ENCODE measurements around the gene DNASE1L2. TPM values are rescaled to one million over a fixed set of nuclear protein-coding genes. Genes with fewer than 3 reads are reported as not detected.

DNASE1L2 gene
- total and polyA plus RNA-seq, 2 experiments from 2014 or later, result 0.23 to 0.80 TPM

- Histone ChIP-seq H3K27ac (no peak overlapping the region), H2AFZ (no peak overlapping the region), H3K9me3 (ENCODE audit: low read depth) (no peaks in the 10 kb centered on the region), H3K4me3 (no peak overlapping the region), H3K36me3 (replicated peaks; ENCODE audit: insufficient read depth, low read depth) (no peaks in the 10 kb centered on the region), H3K9me2 (replicated peaks; ENCODE audit: insufficient read depth) (no peaks in the 10 kb centered on the region), H3K27me3 (no peaks in the 10 kb centered on the region), H3K4me2 (no peak overlapping the region), H4K20me1 (ENCODE audit: insufficient read depth, poor library complexity, severe bottlenecking) (no peaks in the 10 kb centered on the region), H3K4me1 (ENCODE audit: insufficient read depth) (no peaks in the 10 kb centered on the region), H3K79me2 (peaks cover 17% of the 10 kb centered on the region)
- TF ChIP-seq EZH2phosphoT487 (IDR thresholded peaks at IDR 0.05; ENCODE audit: low read depth, severe bottlenecking, unreplicated experiment), result no peak
- no peak for TF ChIP-seq EZH2 (IDR thresholded peaks at IDR 0.05; ENCODE audit: borderline replicate concordance)
- TF ChIP-seq CTCF (IDR thresholded peaks at IDR 0.05; ENCODE audit: poor library complexity), result no peak
- WGBS (ENCODE audit: low lambda C conversion rate, missing lambda C conversion rate), result 98% methylated on average over 6 of the region's 11 CpGs
- DNase-seq (ENCODE audit: low spot score), result no peak
Observed at GRCh38 chr16:2243781-2244180, 7.5 kb downstream of the DNASE1L2 start.

GRCh38 chr16:2244301-2244700, 8.1 kb downstream of the DNASE1L2 start:
- Histone ChIP-seq H4K20me1 (ENCODE audit: insufficient read depth, poor library complexity, severe bottlenecking) (no peaks in the 10 kb centered on the region), H3K27me3 (no peaks in the 10 kb centered on the region), H3K9me3 (ENCODE audit: low read depth) (no peaks in the 10 kb centered on the region), H2AFZ (no peak overlapping the region), H3K36me3 (replicated peaks; ENCODE audit: insufficient read depth, low read depth) (no peaks in the 10 kb centered on the region), H3K9me2 (replicated peaks; ENCODE audit: insufficient read depth) (no peaks in the 10 kb centered on the region), H3K27ac (no peak overlapping the region), H3K4me1 (ENCODE audit: insufficient read depth) (no peaks in the 10 kb centered on the region), H3K79me2 (peaks cover 22% of the 10 kb centered on the region), H3K4me3 (no peak overlapping the region), H3K4me2 (no peak overlapping the region)
- TF ChIP-seq EZH2phosphoT487 (IDR thresholded peaks at IDR 0.05; ENCODE audit: low read depth, severe bottlenecking, unreplicated experiment), result no peak
- TF ChIP-seq CTCF (IDR thresholded peaks at IDR 0.05; ENCODE audit: poor library complexity), result no peak
- TF ChIP-seq EZH2 (IDR thresholded peaks at IDR 0.05; ENCODE audit: borderline replicate concordance), result no peak
- 91% methylated on average over 17 of the region's 17 CpGs for WGBS (ENCODE audit: low lambda C conversion rate, missing lambda C conversion rate)
- no peak for DNase-seq (ENCODE audit: low spot score)

GRCh38 chr16:2244926-2245795, 8.9 kb downstream of the DNASE1L2 start:
- Histone ChIP-seq H3K36me3 (replicated peaks; ENCODE audit: insufficient read depth, low read depth) (no peaks in the 10 kb centered on the region), H3K27ac (no peak overlapping the region), H3K4me3 (no peak overlapping the region), H2AFZ (no peak overlapping the region), H3K79me2 (peaks cover 30% of the 10 kb centered on the region), H3K9me3 (ENCODE audit: low read depth) (no peaks in the 10 kb centered on the region), H3K4me2 (no peak overlapping the region), H3K9me2 (replicated peaks; ENCODE audit: insufficient read depth) (no peaks in the 10 kb centered on the region), H3K4me1 (ENCODE audit: insufficient read depth) (peaks cover 3% of the 10 kb centered on the region), H4K20me1 (ENCODE audit: insufficient read depth, poor library complexity, severe bottlenecking) (no peaks in the 10 kb centered on the region), H3K27me3 (no peaks in the 10 kb centered on the region)
- 96% methylated on average over 30 of the region's 30 CpGs for WGBS (ENCODE audit: low lambda C conversion rate, missing lambda C conversion rate)
- TF ChIP-seq EZH2 (IDR thresholded peaks at IDR 0.05; ENCODE audit: borderline replicate concordance) (no peak), EZH2phosphoT487 (IDR thresholded peaks at IDR 0.05; ENCODE audit: low read depth, severe bottlenecking, unreplicated experiment) (no peak), CTCF (IDR thresholded peaks at IDR 0.05; ENCODE audit: poor library complexity) (no peak)
- DNase-seq (ENCODE audit: low spot score), result no peak

Data from hepatocyte (in vitro differentiated cells).